Hepatocyte (in vitro differentiated cells): ENCODE data around the gene ANGPT4. TPM values are rescaled to one million over a fixed set of nuclear protein-coding genes. Genes with fewer than 3 reads are reported as not detected.

Experiments used
- DNase-seq: peaks from one replicate; pipeline ENCODE4 v3.0.0-alpha.2; 2016; ENCODE audit warnings: low spot score
- H2AFZ ChIP-seq: fragments of 200-600 bp; sonication (generic); 2 replicates; pipeline ENCODE4 v1.6.0; 2016; ENCODE audit warnings: antibody characterized with exemption, mild to moderate bottlenecking
- H3K27ac ChIP-seq: fragments of 200-600 bp; sonication (generic); 2 replicates; pipeline ENCODE4 v1.5.1; 2016; ENCODE audit warnings: mild to moderate bottlenecking
- H3K27me3 ChIP-seq: fragments of 200-600 bp; sonication (generic); 2 replicates; pipeline ENCODE4 v1.6.1; 2016
- H3K36me3 ChIP-seq: fragments of 200-600 bp; sonication (generic); replicated peaks from 2 replicates; pipeline ENCODE4 v1.5.1; 2016; ENCODE audit warnings: low read depth; ENCODE audit not compliant: insufficient read depth
- H3K4me1 ChIP-seq: fragments of 200-600 bp; sonication (generic); 2 replicates; pipeline ENCODE4 v1.5.1; 2016; ENCODE audit warnings: mild to moderate bottlenecking, moderate library complexity; ENCODE audit not compliant: insufficient read depth
- H3K4me2 ChIP-seq: fragments of 200-600 bp; sonication (generic); 2 replicates; pipeline ENCODE4 v1.6.0; 2016
- H3K4me3 ChIP-seq: fragments of 200-600 bp; sonication (generic); 2 replicates; pipeline ENCODE4 v1.5.1; 2016; ENCODE audit warnings: mild to moderate bottlenecking
- H3K79me2 ChIP-seq: fragments of 200-600 bp; sonication (generic); 2 replicates; pipeline ENCODE4 v1.6.0; 2017; ENCODE audit warnings: mild to moderate bottlenecking
- H3K9me2 ChIP-seq: fragments of 200-600 bp; sonication (generic); replicated peaks from 2 replicates; pipeline ENCODE4 v1.6.0; 2017; ENCODE audit warnings: mild to moderate bottlenecking; ENCODE audit not compliant: insufficient read depth
- H3K9me3 ChIP-seq: fragments of 200-600 bp; sonication (generic); 2 replicates; pipeline ENCODE4 v1.5.1; 2016; ENCODE audit warnings: low read depth, mild to moderate bottlenecking
- H4K20me1 ChIP-seq: fragments of 200-600 bp; sonication (generic); 2 replicates; pipeline ENCODE4 v1.6.0; 2016; ENCODE audit warnings: mild to moderate bottlenecking; ENCODE audit not compliant: insufficient read depth, poor library complexity, severe bottlenecking
- EZH2 ChIP-seq: fragments of 200-600 bp; sonication (generic); IDR thresholded peaks from 2 replicates; pipeline ENCODE4 v1.6.1; 2016; ENCODE audit warnings: antibody characterized with exemption, mild to moderate bottlenecking, borderline replicate concordance
- EZH2phosphoT487 ChIP-seq: fragments of 200-600 bp; sonication (generic); IDR thresholded peaks from one replicate; pipeline ENCODE4 v1.6.1; 2018; ENCODE audit warnings: antibody characterized with exemption, mild to moderate bottlenecking, low read depth, moderate library complexity; ENCODE audit not compliant: unreplicated experiment, severe bottlenecking
- WGBS: methylation state at CpG from one replicate; pipeline ENCODE4 v1.1.6; 2016; ENCODE audit warnings: low lambda C conversion rate; ENCODE audit errors: missing lambda C conversion rate; 5-methylcytosine and 5-hydroxymethylcytosine counted together
- polyA plus RNA-seq: library from polyadenylated mRNA; unstranded; fragments of >200 nt; fragmentation: Nextera tagmentation; extraction: Ambion mirVana; gene quantifications from 2 replicates; pipeline ENCODE4 v1.2.1, GENCODE V29; 2016
- total RNA-seq: library from RNA; depleted of rRNA; stranded (reverse); fragments of >200 nt; gene quantifications from 2 replicates; pipeline ENCODE4 v1.2.3, GENCODE V29; 2014
- TF ChIP-seq, protein P1 (sequence below): fragments of 200-600 bp; sonication (generic); IDR thresholded peaks from 2 replicates; pipeline ENCODE4 v1.5.1; 2016; ENCODE audit warnings: antibody characterized with exemption, mild to moderate bottlenecking; ENCODE audit not compliant: poor library complexity

The ANGPT4 gene
- total and polyA plus RNA-seq, 2 experiments from 2014 or later: not detected

DNA sequence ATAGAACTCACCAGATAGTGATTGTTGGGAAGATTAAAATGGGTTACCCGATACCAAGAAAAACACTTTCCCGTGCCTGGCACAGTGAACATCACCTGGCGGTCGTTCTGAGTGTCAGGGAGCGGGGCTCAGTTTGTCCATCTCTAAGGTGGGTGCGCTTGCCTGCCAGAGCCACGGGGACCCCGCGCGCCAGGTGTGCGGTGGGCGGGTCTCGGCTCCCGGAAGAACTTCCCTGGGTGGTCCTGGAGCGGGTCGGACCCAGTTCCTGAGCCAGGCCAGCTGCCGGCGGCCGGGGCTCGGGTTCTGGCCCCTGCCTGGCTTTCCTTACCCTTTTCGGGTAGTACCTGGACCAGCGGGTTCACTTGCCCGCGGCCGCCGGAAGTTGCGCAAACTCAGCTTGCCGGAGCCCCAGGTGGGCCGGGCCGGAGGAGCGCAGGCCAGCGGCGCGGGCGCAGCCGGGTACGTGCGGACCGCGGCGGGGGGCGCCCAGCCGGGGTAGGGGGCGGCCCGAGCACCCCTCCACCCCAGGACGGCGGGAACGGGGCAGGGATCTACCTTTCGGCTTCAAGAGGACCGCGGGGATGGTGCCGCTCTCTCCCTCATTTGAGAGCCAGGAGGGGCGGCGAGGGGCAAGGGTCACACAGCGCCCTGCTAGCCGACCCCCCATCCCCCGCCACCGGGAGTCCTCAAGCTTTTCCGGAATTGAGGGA, 75.1 kb downstream of the ANGPT4 start:
- Histone ChIP-seq H3K4me1 (no peaks in the 10 kb centered on the region), H3K9me2 (no peaks in the 10 kb centered on the region), H3K36me3 (no peaks in the 10 kb centered on the region), H3K27me3 (peaks cover 4% of the 10 kb centered on the region), H3K9me3 (no peaks in the 10 kb centered on the region), H4K20me1 (no peaks in the 10 kb centered on the region), H3K4me3 (peak overlapping the region; percentile 33), H2AFZ (peak overlapping the region; percentile 89), H3K27ac (no peak overlapping the region), H3K79me2 (peaks cover 6% of the 10 kb centered on the region), H3K4me2 (peak overlapping the region; percentile 98)
- DNase-seq: peak; percentile 65
- 8% methylated on average over 51 of the region's 59 CpGs for WGBS
- no peak for TF ChIP-seq EZH2
- TF ChIP-seq, protein P1, sequence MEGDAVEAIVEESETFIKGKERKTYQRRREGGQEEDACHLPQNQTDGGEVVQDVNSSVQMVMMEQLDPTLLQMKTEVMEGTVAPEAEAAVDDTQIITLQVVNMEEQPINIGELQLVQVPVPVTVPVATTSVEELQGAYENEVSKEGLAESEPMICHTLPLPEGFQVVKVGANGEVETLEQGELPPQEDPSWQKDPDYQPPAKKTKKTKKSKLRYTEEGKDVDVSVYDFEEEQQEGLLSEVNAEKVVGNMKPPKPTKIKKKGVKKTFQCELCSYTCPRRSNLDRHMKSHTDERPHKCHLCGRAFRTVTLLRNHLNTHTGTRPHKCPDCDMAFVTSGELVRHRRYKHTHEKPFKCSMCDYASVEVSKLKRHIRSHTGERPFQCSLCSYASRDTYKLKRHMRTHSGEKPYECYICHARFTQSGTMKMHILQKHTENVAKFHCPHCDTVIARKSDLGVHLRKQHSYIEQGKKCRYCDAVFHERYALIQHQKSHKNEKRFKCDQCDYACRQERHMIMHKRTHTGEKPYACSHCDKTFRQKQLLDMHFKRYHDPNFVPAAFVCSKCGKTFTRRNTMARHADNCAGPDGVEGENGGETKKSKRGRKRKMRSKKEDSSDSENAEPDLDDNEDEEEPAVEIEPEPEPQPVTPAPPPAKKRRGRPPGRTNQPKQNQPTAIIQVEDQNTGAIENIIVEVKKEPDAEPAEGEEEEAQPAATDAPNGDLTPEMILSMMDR: no peak
- TF ChIP-seq EZH2phosphoT487: no peak

DNA sequence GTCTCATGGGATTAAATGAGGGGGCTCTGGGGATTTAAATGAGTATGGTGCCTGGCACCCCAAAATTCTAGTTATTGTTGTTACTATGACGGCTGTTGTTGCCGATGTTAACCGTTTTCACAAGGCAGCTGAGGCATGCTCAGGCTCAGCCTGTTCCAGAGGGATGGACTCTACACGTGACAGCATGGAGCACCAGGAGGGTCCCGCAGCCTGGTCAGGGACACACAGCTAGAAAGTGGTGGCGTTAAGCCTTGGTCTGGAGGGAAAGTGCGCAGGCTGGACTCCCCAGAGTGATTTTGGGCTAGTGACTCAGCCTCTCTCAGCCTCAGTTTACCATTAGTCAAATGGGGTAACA, 75.7 kb downstream of the ANGPT4 start:
- no peak overlapping the region for H3K27ac ChIP-seq
- peaks cover 6% of the 10 kb centered on the region for H3K79me2 ChIP-seq
- TF ChIP-seq EZH2: no peak
- TF ChIP-seq, protein P1: no peak
- TF ChIP-seq EZH2phosphoT487: no peak
- H4K20me1 ChIP-seq: no peaks in the 10 kb centered on the region
- H3K9me2 ChIP-seq: no peaks in the 10 kb centered on the region
- peak overlapping the region; percentile 33 for H3K4me3 ChIP-seq
- H3K36me3 ChIP-seq: no peaks in the 10 kb centered on the region
- no peaks in the 10 kb centered on the region for H3K4me1 ChIP-seq
- H3K27me3 ChIP-seq: peaks cover 4% of the 10 kb centered on the region
- peak overlapping the region; percentile 89 for H2AFZ ChIP-seq
- H3K9me3 ChIP-seq: no peaks in the 10 kb centered on the region
- DNase-seq: no peak
- WGBS: 84% methylated on average over 7 of the region's 7 CpGs
- peak overlapping the region; percentile 98 for H3K4me2 ChIP-seq

- DNase-seq: no peak
- H3K27ac ChIP-seq: no peak overlapping the region
- H3K79me2 ChIP-seq: peaks cover 6% of the 10 kb centered on the region
- H3K4me3 ChIP-seq: no peak overlapping the region
- no peaks in the 10 kb centered on the region for H4K20me1 ChIP-seq
- no peak overlapping the region for H2AFZ ChIP-seq
- no peak overlapping the region for H3K4me2 ChIP-seq
- no peak for TF ChIP-seq EZH2phosphoT487
- TF ChIP-seq EZH2: no peak
- TF ChIP-seq, protein P1: no peak
- no peaks in the 10 kb centered on the region for H3K9me2 ChIP-seq
- no peaks in the 10 kb centered on the region for H3K4me1 ChIP-seq
- no peaks in the 10 kb centered on the region for H3K36me3 ChIP-seq
- no peaks in the 10 kb centered on the region for H3K9me3 ChIP-seq
- 92% methylated on average over 11 of the region's 11 CpGs for whole genome bisulfite sequencing
- H3K27me3 ChIP-seq: peaks cover 4% of the 10 kb centered on the region
These were observed 76.5 kb downstream of the ANGPT4 start for GRCh38 chr20:839626-840025.
